ENCODE measurements around the gene ITGB2.

The ITGB2 gene

DNA sequence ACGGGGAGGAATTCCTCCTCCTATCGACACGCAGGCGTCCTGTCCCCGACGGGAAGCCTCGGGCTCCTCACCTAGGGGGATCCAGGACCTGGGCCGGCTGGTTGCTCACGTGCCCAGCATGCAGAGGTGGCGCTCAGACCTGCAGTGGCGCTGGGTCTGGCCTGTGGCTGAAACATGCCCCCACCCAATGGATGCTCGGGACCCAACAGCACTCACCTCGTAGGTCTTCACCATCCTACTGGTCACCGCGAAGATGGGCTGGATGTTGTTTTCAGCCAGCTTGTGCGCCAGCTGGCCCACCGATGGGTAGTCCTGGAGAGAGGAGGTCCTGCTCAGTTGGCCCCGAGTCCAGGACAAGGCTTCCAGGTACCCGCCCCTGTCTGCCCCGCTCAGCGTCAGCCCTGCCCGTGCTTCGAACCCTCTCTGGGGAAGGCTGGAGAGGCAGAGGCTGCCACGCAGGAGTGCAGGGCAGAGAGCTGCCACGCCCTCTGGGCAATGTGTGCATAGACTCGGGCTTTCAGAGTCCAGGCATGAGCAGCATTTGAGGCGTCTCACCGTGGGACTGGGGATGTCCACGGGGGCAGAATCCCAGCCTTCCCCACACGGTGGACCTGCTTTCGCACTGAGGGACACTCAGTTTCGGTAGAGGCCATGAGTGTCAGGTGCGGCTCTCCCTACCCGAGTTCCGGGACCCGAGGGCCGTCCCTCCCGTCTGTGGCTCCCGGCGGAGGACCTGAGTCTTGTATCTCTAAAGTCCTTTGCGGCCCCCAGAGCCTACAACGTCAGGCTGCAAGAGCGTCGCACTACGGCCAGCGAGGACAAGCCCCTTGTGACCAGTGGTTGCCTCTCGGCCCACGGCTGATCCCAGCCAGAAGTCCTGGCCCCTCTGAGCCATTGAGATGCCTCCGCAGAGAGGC lies 21.6 kb downstream of the ITGB2 start:
- in situ Hi-C loops (cut with MboI; ENCODE audit: low sequenced_read_pairs) = no loop called here
- DNase-seq (ENCODE audit: low spot score in 2 of 2) = no peak
- Histone ChIP-seq H3K4me3 (no peak overlapping the region), H3K9me3 (no peaks in the 10 kb centered on the region), H3K4me1 (no peaks in the 10 kb centered on the region), H3K36me3 (replicated peaks) (no peaks in the 10 kb centered on the region), H3K27me3 (ENCODE audit: low read depth) (no peaks in the 10 kb centered on the region)

DNA sequence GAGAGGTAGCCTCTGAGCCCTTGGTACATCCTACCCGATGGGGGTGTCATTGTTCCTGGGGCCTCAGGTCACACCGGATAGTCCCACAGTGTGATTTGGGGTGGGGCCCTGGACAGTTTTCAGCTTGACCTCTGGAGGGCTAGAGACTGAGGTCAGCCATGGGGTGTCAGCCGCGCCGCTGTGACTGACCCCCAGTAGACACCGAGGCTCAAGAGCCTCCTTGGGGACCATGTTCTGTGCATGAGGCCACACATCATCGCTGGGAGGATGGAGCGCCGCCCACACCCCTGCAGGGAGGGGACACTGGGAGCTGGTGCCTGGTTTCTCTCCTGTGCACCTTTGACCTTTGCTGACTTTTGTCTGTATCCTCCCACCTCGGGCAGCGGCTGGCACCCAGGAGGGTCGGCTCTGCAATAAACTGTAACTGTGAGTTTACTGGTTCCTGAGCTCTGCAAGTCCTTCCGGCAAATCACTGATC lies 22.6 kb downstream of the ITGB2 start:
- Histone ChIP-seq H3K36me3 (replicated peaks) (no peaks in the 10 kb centered on the region), H3K4me3 (no peak overlapping the region), H3K4me1 (no peaks in the 10 kb centered on the region), H3K27me3 (ENCODE audit: low read depth) (peaks cover 6% of the 10 kb centered on the region; the same call in 1 of the 2 replicates), H3K9me3 (no peaks in the 10 kb centered on the region)
- no peak for DNase-seq (ENCODE audit: low spot score in 2 of 2)
- in situ Hi-C loops (cut with MboI; ENCODE audit: low sequenced_read_pairs) = no loop called here

DNA sequence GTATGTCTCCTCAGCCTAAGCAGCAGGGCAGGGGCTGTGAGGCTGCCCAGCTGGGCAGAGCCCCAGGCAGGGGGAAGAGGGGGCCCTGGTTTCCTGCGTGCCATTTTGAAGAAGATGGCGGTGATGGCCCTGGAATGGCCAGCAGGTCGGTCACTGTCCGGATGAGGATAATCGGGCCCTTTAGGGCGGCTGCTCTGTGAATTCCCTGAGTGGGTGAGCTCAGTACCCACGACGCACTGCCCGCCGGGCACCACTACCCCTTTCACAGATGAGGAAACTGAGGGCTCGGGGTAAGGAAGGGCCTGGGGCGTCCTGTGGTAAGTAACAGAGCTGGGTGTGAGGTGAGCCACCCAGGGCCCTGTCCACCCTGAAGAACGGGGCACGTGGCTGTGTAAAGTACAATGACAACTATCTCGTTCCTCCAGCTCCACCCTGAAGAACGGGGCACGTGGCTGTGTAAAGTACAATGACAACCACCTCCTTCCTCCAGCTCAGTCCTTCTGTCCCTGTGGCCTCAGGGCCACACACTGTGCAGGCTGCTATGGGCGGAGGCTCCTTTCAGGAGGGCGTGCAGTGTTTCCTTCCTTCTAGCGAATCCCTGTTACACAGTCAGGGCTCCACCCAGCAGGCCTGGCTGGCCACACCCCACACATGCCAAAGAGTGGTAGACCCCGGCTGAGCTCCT lies 23.2 kb downstream of the ITGB2 start:
- Histone ChIP-seq H3K36me3 (replicated peaks) (no peaks in the 10 kb centered on the region), H3K9me3 (no peaks in the 10 kb centered on the region), H3K4me1 (no peaks in the 10 kb centered on the region), H3K4me3 (no peak overlapping the region), H3K27me3 (ENCODE audit: low read depth) (peaks cover 6% of the 10 kb centered on the region; the same call in 1 of the 2 replicates)
- peak in 1 of 2 experiments; percentile 54 for DNase-seq (ENCODE audit: low spot score in 2 of 2)
- in situ Hi-C loops (cut with MboI; ENCODE audit: low sequenced_read_pairs) = no loop called here

DNA sequence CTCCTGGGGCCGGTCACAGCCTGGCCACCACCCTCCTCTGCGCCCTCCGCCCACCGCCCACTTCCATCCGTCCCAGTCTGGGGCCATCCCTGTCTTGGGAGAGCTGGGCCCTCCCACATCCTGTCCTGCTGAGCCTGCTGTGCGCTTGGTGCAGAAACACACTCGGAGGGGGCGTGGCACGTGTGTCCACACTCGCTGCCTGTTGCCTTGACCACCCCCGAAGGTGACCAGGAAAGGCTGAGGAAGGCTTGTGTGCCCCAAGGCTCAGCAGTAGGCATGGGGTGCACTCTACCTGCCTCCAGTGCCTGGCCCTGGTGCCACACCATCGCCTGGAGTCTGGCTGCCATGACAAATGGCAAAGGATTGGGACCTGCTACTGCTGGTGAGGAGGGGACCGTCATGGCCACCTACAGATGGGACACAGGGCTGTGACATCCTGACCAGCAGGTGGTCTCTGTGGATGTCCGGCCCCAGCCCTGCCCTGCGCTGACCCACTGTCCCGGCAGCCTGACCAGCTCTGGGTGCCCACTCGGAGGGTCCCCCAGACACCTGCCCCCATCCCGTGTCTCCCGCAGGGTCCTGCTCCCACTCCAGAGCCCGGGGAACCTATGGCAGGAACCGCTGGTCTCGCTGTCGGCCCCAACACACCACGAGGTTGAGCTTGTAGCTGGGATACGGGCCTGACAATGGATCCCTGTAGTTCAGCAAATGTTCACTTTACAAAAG lies 24.0 kb downstream of the ITGB2 start:
- H3K27me3 ChIP-seq (ENCODE audit: low read depth) = peaks cover 6% of the 10 kb centered on the region; the same call in 1 of the 2 replicates
- H3K4me1 ChIP-seq = no peaks in the 10 kb centered on the region
- no peak overlapping the region for H3K4me3 ChIP-seq
- in situ Hi-C loops (cut with MboI; ENCODE audit: low sequenced_read_pairs) = no loop called here
- H3K36me3 ChIP-seq (replicated peaks) = no peaks in the 10 kb centered on the region
- H3K9me3 ChIP-seq = no peaks in the 10 kb centered on the region
- no peak for DNase-seq (ENCODE audit: low spot score in 2 of 2)

DNA sequence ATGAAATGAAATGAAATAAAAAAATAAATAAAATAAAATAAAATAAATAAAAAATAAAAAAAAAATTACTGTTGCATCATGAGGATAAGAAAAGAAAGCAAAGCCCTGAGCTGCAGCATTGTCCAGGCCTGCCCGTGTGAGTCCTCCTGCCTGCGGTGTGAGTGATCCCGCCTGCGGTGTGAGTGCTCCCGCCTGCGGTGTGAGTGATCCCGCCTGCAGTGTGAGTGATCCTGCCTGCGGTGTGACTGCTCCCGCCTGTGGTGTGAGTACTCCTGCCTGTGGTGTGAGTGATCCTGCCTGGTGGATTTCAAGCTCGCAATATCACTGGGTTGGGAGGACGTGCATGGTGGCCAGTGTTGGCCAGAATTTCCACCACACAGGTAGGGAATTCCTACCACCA lies 24.8 kb downstream of the ITGB2 start:
- no peaks in the 10 kb centered on the region for H3K9me3 ChIP-seq
- peaks cover 6% of the 10 kb centered on the region; the same call in 1 of the 2 replicates for H3K27me3 ChIP-seq (ENCODE audit: low read depth)
- in situ Hi-C loops (cut with MboI; ENCODE audit: low sequenced_read_pairs) = no loop called here
- no peak overlapping the region for H3K4me3 ChIP-seq
- no peaks in the 10 kb centered on the region for H3K4me1 ChIP-seq
- no peaks in the 10 kb centered on the region for H3K36me3 ChIP-seq (replicated peaks)
- no peak for DNase-seq (ENCODE audit: low spot score in 2 of 2)

DNA sequence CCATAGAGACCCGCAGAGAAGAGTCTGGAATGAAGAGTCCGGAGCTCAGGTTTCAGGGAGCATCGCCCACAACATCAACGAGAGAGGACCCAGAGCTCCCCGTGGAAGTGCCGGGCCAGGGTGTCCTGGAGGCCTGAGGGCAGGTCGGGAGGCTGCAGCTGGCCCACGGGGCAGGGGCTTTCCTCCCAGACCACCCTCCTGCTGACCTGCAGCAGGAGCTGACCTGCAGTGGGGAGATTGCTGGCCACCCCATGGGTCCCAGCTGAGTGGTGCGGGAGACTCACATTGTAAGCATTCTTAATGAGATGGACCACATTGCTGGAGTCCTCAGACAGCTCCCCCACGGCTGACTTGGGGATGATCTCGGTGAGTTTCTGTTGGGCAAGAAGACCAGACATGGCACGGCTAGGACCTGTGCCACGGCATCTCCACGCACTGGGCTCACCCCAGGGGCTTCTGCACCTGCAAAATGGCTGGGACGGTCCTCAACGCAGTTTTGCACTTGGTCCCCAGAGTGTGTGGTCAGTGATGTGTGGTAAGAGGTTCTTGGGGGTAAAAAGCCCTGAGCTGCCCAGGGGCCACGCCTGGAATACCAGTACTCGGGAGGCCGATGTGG lies 25.9 kb downstream of the ITGB2 start:
- no peaks in the 10 kb centered on the region for H3K9me3 ChIP-seq
- H3K4me1 ChIP-seq = no peaks in the 10 kb centered on the region
- no peak overlapping the region for H3K4me3 ChIP-seq
- H3K36me3 ChIP-seq (replicated peaks) = no peaks in the 10 kb centered on the region
- H3K27me3 ChIP-seq (ENCODE audit: low read depth) = peaks cover 6% of the 10 kb centered on the region; the same call in 1 of the 2 replicates
- in situ Hi-C loops (cut with MboI; ENCODE audit: low sequenced_read_pairs) = no loop called here
- DNase-seq (ENCODE audit: low spot score in 2 of 2) = no peak

DNA sequence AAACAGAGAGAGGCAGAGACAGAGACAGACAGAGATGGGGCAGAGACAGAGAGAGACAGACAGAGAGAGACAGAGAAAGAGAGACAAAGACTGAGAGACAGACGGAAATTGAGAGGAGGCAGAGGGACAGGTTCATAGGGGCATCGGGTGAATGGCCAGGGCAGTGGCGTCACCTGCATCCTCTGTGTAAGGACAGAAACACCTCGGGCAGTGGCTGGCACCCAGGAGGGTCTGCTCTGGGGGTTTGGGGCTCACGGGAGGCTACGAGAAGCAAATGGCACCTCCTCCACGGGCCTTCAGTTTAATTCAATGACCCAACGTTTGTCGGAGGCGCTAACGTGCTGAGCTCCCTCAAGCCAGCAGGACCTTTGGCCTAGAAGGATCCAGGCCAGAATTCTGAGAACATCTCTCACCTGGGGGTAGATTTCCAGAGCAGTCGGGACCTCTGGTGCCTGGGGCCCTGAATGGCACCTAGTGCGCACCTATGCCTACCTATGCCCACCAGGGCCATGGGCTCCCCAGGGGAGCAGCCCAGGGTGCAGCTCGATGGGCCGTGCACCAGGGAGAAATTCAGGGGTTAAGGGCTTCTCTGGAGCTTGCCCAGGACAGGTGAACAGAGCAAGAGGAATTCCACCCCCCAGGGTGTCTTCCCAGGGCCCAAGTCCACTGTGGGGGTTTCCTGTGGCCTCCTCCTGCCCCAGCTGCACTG lies 26.6 kb downstream of the ITGB2 start:
- DNase-seq (ENCODE audit: low spot score in 2 of 2) = no peak
- in situ Hi-C loops (cut with MboI; ENCODE audit: low sequenced_read_pairs) = no loop called here
- Histone ChIP-seq H3K36me3 (replicated peaks) (no peaks in the 10 kb centered on the region), H3K4me1 (no peaks in the 10 kb centered on the region), H3K27me3 (ENCODE audit: low read depth) (peaks cover 6% of the 10 kb centered on the region; the same call in 1 of the 2 replicates), H3K4me3 (no peak overlapping the region), H3K9me3 (no peaks in the 10 kb centered on the region)

DNA sequence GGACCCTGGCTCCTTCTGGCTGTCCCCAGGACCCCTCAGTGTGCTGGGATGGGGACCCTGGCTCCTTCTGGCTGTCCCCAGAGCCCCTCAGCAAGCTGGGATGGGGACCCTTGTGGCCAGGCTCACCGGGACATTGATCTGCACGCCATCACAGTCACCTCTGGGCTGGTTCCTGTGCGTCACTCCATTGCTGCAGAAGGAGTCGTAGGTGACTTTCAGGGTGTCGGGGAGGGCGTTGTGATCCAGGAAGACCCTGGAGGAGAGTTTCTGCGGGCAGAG lies 27.5 kb downstream of the ITGB2 start:
- H3K4me3 ChIP-seq = no peak overlapping the region
- no peaks in the 10 kb centered on the region for H3K4me1 ChIP-seq
- in situ Hi-C loops (cut with MboI; ENCODE audit: low sequenced_read_pairs) = no loop called here

DNA sequence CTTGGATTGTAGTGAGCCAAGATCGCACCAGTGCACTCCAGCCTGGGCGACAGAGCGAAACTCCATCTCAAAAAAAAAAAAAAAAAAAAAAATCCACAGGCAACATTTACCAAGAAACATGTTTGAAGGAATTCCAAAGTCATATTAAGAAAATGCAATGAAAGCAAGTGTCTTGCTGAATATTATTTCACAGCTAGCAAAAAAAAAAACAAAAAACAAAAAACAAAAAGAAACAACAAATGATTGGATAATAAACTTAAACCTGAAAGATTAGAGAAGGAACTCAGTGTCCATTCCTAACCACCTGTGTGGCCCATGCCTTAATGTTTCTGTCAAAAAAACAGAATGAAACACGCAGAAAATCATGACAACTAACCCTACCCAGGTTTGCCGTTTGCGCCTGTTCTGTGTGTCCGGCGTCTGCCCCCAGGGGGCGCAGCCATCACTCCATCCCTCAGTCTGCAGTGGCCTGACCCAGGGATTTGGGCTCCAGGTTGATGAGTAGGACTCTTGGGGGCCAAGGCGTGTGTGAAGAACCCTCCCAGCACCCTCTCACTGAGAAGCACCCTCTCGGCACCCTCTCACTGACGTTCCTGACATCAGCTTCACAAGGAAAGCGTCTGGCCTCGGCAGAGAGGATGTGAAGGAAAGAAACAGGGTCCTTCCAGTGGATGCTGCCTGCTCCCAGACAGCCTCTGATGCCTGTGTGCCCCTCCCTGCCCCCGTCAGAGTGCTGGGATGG lies 28.0 kb downstream of the ITGB2 start:
- peak in 1 of 2 experiments; percentile 78 for DNase-seq (ENCODE audit: low spot score in 2 of 2)
- Histone ChIP-seq H3K27me3 (ENCODE audit: low read depth) (peaks cover 6% of the 10 kb centered on the region; the same call in 1 of the 2 replicates), H3K9me3 (no peaks in the 10 kb centered on the region), H3K36me3 (replicated peaks) (no peaks in the 10 kb centered on the region), H3K4me3 (no peak overlapping the region), H3K4me1 (no peaks in the 10 kb centered on the region)
- in situ Hi-C loops (cut with MboI; ENCODE audit: low sequenced_read_pairs) = no loop called here

More for the DNA sequence above, 27.5 kb downstream of the ITGB2 start:
- DNase-seq (ENCODE audit: low spot score in 2 of 2) = no peak
- H3K9me3 ChIP-seq = no peaks in the 10 kb centered on the region
- H3K27me3 ChIP-seq (ENCODE audit: low read depth) = peaks cover 6% of the 10 kb centered on the region; the same call in 1 of the 2 replicates
- H3K36me3 ChIP-seq (replicated peaks) = no peaks in the 10 kb centered on the region

DNA sequence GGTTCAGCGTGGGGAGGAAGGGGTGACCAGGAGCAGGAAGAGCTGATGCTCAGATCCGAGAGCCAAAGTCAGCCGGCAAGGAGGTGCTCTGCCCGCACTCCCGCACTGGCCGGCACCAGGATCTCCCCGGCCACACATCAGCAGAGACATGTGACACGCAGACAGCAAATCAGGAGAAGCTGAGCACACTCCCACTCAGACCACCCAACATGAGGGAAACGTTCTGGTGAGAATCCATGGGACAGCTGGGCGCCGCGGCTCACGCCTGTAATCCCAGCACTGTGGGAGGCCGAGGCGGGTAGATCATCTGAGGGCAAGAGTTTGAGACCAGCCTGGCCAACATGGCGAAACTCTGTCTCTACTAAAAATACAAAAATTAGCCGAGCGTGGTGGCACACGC lies 28.6 kb downstream of the ITGB2 start:
- Histone ChIP-seq H3K27me3 (ENCODE audit: low read depth) (peaks cover 6% of the 10 kb centered on the region; the same call in 1 of the 2 replicates), H3K4me3 (no peak overlapping the region), H3K9me3 (no peaks in the 10 kb centered on the region), H3K4me1 (no peaks in the 10 kb centered on the region), H3K36me3 (replicated peaks) (no peaks in the 10 kb centered on the region)
- in situ Hi-C loops (cut with MboI; ENCODE audit: low sequenced_read_pairs) = no loop called here
- DNase-seq (ENCODE audit: low spot score in 2 of 2) = no peak

DNA sequence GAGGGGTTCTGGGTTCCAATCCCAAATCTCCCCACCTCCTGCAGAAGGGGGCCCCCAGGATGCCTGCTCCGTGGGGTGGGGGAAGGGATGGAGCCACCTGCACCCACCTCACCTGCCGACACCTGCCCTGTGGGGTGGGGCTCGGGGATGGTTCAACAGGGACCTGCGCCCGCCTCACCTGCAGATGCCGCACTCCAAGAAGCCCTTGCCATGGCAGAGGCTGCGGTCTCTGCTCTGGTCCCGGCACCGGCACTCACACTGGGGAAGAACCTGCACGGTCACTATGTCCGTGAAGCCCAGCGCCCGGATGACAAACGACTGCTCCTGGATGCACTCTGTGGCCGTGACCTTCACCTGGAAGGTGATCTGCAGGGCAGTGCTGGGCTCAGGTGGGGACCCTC lies 29.1 kb downstream of the ITGB2 start:
- H3K36me3 ChIP-seq (replicated peaks) = no peaks in the 10 kb centered on the region
- DNase-seq (ENCODE audit: low spot score in 2 of 2) = no peak
- no peak overlapping the region for H3K4me3 ChIP-seq
- H3K4me1 ChIP-seq = no peaks in the 10 kb centered on the region
- in situ Hi-C loops (cut with MboI; ENCODE audit: low sequenced_read_pairs) = no loop called here
- H3K27me3 ChIP-seq (ENCODE audit: low read depth) = peaks cover 6% of the 10 kb centered on the region; the same call in 1 of the 2 replicates
- H3K9me3 ChIP-seq = no peaks in the 10 kb centered on the region

DNA sequence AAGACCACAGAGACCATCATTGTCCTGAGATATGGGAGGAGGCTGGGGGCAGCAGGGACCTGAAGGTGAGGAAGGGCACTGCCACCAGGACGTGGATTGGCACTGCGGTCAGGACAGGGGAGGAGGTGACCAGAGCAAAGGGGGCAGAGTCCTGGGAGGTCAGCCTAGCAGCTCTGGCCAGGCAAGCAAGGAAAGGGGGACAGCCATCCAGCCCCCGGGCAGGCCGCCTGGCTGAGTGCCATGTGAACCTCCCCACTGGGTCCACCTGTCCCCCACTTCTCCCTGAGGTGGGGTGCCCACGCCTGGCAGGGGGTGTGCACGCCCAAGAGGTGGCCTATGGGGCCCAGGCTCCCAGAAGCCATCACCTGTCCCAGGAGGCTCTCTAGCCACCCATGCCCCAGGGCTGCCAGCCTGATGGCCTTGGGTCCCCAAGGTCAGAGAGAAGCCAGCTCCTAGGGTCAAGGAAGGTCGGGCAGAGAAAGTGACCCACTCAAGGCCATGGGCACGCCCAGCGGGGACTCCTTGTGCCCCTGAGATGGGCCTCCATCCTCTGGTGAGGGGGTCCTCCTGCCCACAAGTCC lies 29.6 kb downstream of the ITGB2 start:
- no peaks in the 10 kb centered on the region for H3K36me3 ChIP-seq (replicated peaks)
- in situ Hi-C loops (cut with MboI; ENCODE audit: low sequenced_read_pairs) = no loop called here
- H3K9me3 ChIP-seq = no peaks in the 10 kb centered on the region
- H3K4me3 ChIP-seq = no peak overlapping the region
- no peaks in the 10 kb centered on the region for H3K4me1 ChIP-seq
- peaks cover 6% of the 10 kb centered on the region; the same call in 1 of the 2 replicates for H3K27me3 ChIP-seq (ENCODE audit: low read depth)
- DNase-seq (ENCODE audit: low spot score in 2 of 2) = no peak
